ENCODE results near the gene KCNQ1. TPM values are rescaled to one million over a fixed set of nuclear protein-coding genes. Genes with fewer than 3 reads are reported as not detected.

KCNQ1 gene
- total and polyA plus RNA-seq, 2 experiments from 2014 or later: 0.45 to 0.87 TPM

- no peak overlapping the region for H3K4me2 ChIP-seq
- no peak overlapping the region for H3K27ac Mint-ChIP-seq
- no peaks in the 10 kb centered on the region for H3K79me2 ChIP-seq (replicated peaks; ENCODE audit: insufficient read depth)
- H3F3A ChIP-seq (replicated peaks; ENCODE audit: low read depth): no peaks in the 10 kb centered on the region
- H3K9me3 Mint-ChIP-seq: peaks cover 5% of the 10 kb centered on the region; the same call in 2 of the 3 replicates
- no peaks in the 10 kb centered on the region for H4K20me1 ChIP-seq (replicated peaks; ENCODE audit: insufficient read depth)
- no peaks in the 10 kb centered on the region for H3K36me3 Mint-ChIP-seq (ENCODE audit: low read depth)
- no peak overlapping the region for H2AFZ ChIP-seq
- peaks cover 31% of the 10 kb centered on the region for H3K4me1 Mint-ChIP-seq
- peaks cover 79% of the 10 kb centered on the region for H3K27me3 Mint-ChIP-seq (ENCODE audit: insufficient read depth, low read depth, poor library complexity)
- no peak overlapping the region for H3K27ac ChIP-seq (ENCODE audit: low read depth)
- H3K4me1 ChIP-seq (ENCODE audit: insufficient read depth): peaks cover 18% of the 10 kb centered on the region
- TF ChIP-seq ZNF331 (CRISPR knock-in tag; IDR thresholded peaks at IDR 0.05; ENCODE audit: low read depth): no peak
- TF ChIP-seq JUNB (IDR thresholded peaks at IDR 0.05; ENCODE audit: unreplicated experiment): no peak
- TF ChIP-seq REST (IDR thresholded peaks at IDR 0.05; ENCODE audit: unreplicated experiment): no peak
- TF ChIP-seq EZH2phosphoT487 (IDR thresholded peaks at IDR 0.05; ENCODE audit: unreplicated experiment): no peak
- no peak for TF ChIP-seq STAT1 (IDR thresholded peaks at IDR 0.05; ENCODE audit: unreplicated experiment)
- TF ChIP-seq ZNF114 (CRISPR knock-in tag; IDR thresholded peaks at IDR 0.05): no peak
- no peak for TF ChIP-seq EZH2 (IDR thresholded peaks at IDR 0.05; ENCODE audit: low read depth, unreplicated experiment)
- TF ChIP-seq NANOG (IDR thresholded peaks at IDR 0.05; ENCODE audit: borderline replicate concordance): no peak
- no peak for TF ChIP-seq CREB1 (CRISPR knock-in tag; IDR thresholded peaks at IDR 0.05; ENCODE audit: low read depth)
- TF ChIP-seq ZNF462 (CRISPR knock-in tag; IDR thresholded peaks at IDR 0.05): no peak
- no peak for TF ChIP-seq ETS1 (IDR thresholded peaks at IDR 0.05)
- TF ChIP-seq, protein P1, sequence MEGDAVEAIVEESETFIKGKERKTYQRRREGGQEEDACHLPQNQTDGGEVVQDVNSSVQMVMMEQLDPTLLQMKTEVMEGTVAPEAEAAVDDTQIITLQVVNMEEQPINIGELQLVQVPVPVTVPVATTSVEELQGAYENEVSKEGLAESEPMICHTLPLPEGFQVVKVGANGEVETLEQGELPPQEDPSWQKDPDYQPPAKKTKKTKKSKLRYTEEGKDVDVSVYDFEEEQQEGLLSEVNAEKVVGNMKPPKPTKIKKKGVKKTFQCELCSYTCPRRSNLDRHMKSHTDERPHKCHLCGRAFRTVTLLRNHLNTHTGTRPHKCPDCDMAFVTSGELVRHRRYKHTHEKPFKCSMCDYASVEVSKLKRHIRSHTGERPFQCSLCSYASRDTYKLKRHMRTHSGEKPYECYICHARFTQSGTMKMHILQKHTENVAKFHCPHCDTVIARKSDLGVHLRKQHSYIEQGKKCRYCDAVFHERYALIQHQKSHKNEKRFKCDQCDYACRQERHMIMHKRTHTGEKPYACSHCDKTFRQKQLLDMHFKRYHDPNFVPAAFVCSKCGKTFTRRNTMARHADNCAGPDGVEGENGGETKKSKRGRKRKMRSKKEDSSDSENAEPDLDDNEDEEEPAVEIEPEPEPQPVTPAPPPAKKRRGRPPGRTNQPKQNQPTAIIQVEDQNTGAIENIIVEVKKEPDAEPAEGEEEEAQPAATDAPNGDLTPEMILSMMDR (conservative IDR thresholded peaks at IDR 0.05; ENCODE audit: low read depth in 2 of 2): no peak
- no peaks in the 10 kb centered on the region for H3K36me3 ChIP-seq (ENCODE audit: insufficient read depth)
- no peak overlapping the region; the same call in 2 of the 3 replicates for H3K4me3 Mint-ChIP-seq
- ATAC-seq (no peak), DNase-seq (ENCODE audit: low spot score) (no peak)
- H3K4me3 ChIP-seq: no peak overlapping the region
- peaks cover 39% of the 10 kb centered on the region for H3K27me3 ChIP-seq (ENCODE audit: insufficient read depth)
- H3K9me2 ChIP-seq (ENCODE audit: insufficient read depth): no peaks in the 10 kb centered on the region
These were observed 279.3 kb downstream of the KCNQ1 start for GRCh38 chr11:2724104-2724503.

Data from GM23338 (cell line).